ENCODE measurements around the gene PRMT1. TPM values are rescaled to one million over a fixed set of nuclear protein-coding genes. Genes with fewer than 3 reads are reported as not detected.

The PRMT1 gene
- total and polyA plus RNA-seq, 2 donors (not counting 1 experiment from before 2014, with no cell fraction given) = 175 to 310 TPM

DNA sequence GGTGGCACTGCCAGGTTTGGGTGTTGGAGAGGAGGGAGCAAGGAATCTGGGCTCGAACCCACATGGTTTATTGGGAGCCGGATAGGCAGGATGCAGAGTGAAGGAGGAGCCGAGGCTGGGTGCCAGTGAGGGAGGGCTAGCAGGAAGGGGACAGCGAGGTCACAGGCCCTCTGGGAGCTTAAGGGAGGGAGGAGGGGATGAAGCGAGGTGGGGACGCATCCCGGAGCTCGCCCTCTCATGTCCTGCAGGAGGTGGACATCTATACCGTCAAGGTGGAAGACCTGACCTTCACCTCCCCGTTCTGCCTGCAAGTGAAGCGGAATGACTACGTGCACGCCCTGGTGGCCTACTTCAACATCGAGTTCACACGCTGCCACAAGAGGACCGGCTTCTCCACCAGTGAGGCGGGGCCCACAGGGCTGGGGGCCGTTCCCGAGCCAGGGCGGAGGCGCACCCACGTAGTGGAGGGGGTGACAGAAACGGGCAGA is 8.8 kb downstream of the PRMT1 start:
- intact Hi-C loops (cut with micrococcal nuclease) = no loop called here
- WGBS (ENCODE audit: insufficient coverage) = 95% methylated on average over 23 of the region's 23 CpGs
- H3K27ac ChIP-seq (ENCODE audit: low read length in 2 of 2) = no peak overlapping the region
- H3K27me3 ChIP-seq (replicated peaks in 1 of 4; ENCODE audit: control extremely low read depth in 1 of 4, control insufficient read depth in 3 of 4, insufficient read depth in 4 of 4, low read length in 3 of 4) = peaks cover 0 to 16% (median 8%) of the 10 kb centered on the region in 4 experiments
- no peak overlapping the region for H3K9ac ChIP-seq (ENCODE audit: low read length)
- TF ChIP-seq, protein P1, sequence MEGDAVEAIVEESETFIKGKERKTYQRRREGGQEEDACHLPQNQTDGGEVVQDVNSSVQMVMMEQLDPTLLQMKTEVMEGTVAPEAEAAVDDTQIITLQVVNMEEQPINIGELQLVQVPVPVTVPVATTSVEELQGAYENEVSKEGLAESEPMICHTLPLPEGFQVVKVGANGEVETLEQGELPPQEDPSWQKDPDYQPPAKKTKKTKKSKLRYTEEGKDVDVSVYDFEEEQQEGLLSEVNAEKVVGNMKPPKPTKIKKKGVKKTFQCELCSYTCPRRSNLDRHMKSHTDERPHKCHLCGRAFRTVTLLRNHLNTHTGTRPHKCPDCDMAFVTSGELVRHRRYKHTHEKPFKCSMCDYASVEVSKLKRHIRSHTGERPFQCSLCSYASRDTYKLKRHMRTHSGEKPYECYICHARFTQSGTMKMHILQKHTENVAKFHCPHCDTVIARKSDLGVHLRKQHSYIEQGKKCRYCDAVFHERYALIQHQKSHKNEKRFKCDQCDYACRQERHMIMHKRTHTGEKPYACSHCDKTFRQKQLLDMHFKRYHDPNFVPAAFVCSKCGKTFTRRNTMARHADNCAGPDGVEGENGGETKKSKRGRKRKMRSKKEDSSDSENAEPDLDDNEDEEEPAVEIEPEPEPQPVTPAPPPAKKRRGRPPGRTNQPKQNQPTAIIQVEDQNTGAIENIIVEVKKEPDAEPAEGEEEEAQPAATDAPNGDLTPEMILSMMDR (IDR thresholded peaks at IDR 0.05) = no peak
- no peak for TF ChIP-seq EZH2 (IDR thresholded peaks at IDR 0.05; ENCODE audit: borderline replicate concordance, insufficient read depth, low read depth, low read length, poor library complexity, severe bottlenecking)
- no peak overlapping the region for H3K4me3 Mint-ChIP-seq
- ChIA-PET CTCF (interaction anchor here (1.3 to 1.4 kb wide), 3 partner anchors 10 to 183 kb away, joined by 3 to 5 read pairs (median 4); no protein-coding TSS in a partner anchor), POLR2A (interaction anchor here (0.6 kb wide), 1 partner anchor 10 kb away, joined by 3 read pairs; no protein-coding TSS in a partner anchor)
- DNase-seq (no peak), ATAC-seq (ENCODE audit: low read depth) (no peak)
- H3K79me2 ChIP-seq (ENCODE audit: control insufficient read depth, insufficient read depth, low read length) = peaks cover 24% of the 10 kb centered on the region
- H3K4me2 ChIP-seq (replicated peaks; ENCODE audit: low read depth, low read length, poor library complexity, severe bottlenecking) = no peak overlapping the region
- H3K36me3 ChIP-seq (replicated peaks in 1 of 2; ENCODE audit: control extremely low read depth in 1 of 2, control insufficient read depth in 1 of 2, extremely low read depth in 1 of 2, insufficient read depth in 2 of 2, low read length in 1 of 2) = peaks cover 0 to 61% of the 10 kb centered on the region in 2 experiments
- H3K4me1 Mint-ChIP-seq = peaks cover 18% of the 10 kb centered on the region
- peaks cover 0 to 8% (median 0%) of the 10 kb centered on the region in 3 donors for H3K9me3 ChIP-seq (ENCODE audit: control extremely low read depth in 1 of 3, control insufficient read depth in 2 of 3, insufficient read depth in 1 of 3, low read length in 2 of 3)
- H3K4me1 ChIP-seq (ENCODE audit: control insufficient read depth in 2 of 2, insufficient read depth in 2 of 2, low read length in 2 of 2) = peaks cover 17 to 19% of the 10 kb centered on the region in 2 donors
- H3K27ac Mint-ChIP-seq = no peak overlapping the region
- H4K20me1 ChIP-seq (ENCODE audit: control insufficient read depth, insufficient read depth, low read length, poor library complexity, severe bottlenecking) = peaks cover 72% of the 10 kb centered on the region
- no peak overlapping the region for H3K4me3 ChIP-seq (ENCODE audit: control extremely low read depth in 1 of 5, extremely low read depth in 1 of 5, insufficient read depth in 1 of 5, low read depth in 2 of 5, low read length in 4 of 5)
- H3K27me3 Mint-ChIP-seq = peaks cover 10% of the 10 kb centered on the region
- no peak overlapping the region for H2AFZ ChIP-seq (ENCODE audit: insufficient read depth, low read depth, low read length, poor library complexity, severe bottlenecking)
- no peaks in the 10 kb centered on the region for H3K9me3 Mint-ChIP-seq (ENCODE audit: insufficient read depth)

DNA sequence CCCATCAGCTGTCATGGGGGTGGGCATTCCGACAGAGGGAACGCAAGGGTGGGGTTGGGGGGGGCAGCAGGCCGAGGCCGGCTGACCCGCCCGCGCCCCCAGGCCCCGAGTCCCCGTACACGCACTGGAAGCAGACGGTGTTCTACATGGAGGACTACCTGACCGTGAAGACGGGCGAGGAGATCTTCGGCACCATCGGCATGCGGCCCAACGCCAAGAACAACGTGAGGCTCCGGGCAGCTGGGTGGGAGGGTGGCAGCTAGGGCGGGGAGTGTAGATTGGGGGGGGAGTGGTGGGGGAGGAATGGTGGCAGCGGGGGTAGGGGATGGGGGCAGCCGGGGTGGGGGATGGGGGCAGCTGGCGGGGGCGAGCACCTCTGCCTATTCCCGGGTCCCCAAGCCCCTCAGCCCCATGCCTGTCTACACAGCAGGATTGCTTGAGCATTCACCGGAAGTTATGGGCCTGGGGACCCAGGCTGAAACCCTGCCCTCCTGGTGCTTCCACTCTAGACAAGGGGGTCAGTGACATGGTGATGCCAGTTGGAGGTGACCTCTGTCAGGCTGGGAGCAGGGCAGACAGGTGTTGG is 9.5 kb downstream of the PRMT1 start:
- peaks cover 22 to 23% of the 10 kb centered on the region in 2 donors for H3K4me1 ChIP-seq (ENCODE audit: control insufficient read depth in 2 of 2, insufficient read depth in 2 of 2, low read length in 2 of 2)
- peaks cover 0 to 54% of the 10 kb centered on the region in 2 experiments for H3K36me3 ChIP-seq (replicated peaks in 1 of 2; ENCODE audit: control extremely low read depth in 1 of 2, control insufficient read depth in 1 of 2, extremely low read depth in 1 of 2, insufficient read depth in 2 of 2, low read length in 1 of 2)
- DNase-seq (no peak), ATAC-seq (ENCODE audit: low read depth) (no peak)
- no peak overlapping the region for H3K9ac ChIP-seq (ENCODE audit: low read length)
- TF ChIP-seq, protein P1 (IDR thresholded peaks at IDR 0.05) = no peak
- no peak for TF ChIP-seq EZH2 (IDR thresholded peaks at IDR 0.05; ENCODE audit: borderline replicate concordance, insufficient read depth, low read depth, low read length, poor library complexity, severe bottlenecking)
- over 99% methylated on average over 14 of the region's 27 CpGs for WGBS (ENCODE audit: insufficient coverage)
- H2AFZ ChIP-seq (ENCODE audit: insufficient read depth, low read depth, low read length, poor library complexity, severe bottlenecking) = no peak overlapping the region
- peaks cover 0 to 8% (median 0%) of the 10 kb centered on the region in 3 donors for H3K9me3 ChIP-seq (ENCODE audit: control extremely low read depth in 1 of 3, control insufficient read depth in 2 of 3, insufficient read depth in 1 of 3, low read length in 2 of 3)
- Mint-ChIP-seq H3K27ac (no peak overlapping the region), H3K4me1 (peaks cover 23% of the 10 kb centered on the region), H3K27me3 (peaks cover 17% of the 10 kb centered on the region), H3K4me3 (no peak overlapping the region), H3K9me3 (ENCODE audit: insufficient read depth) (no peaks in the 10 kb centered on the region)
- peaks cover 19% of the 10 kb centered on the region for H3K79me2 ChIP-seq (ENCODE audit: control insufficient read depth, insufficient read depth, low read length)
- no peak overlapping the region for H3K27ac ChIP-seq (ENCODE audit: low read length in 2 of 2)
- intact Hi-C loops (cut with micrococcal nuclease) = no loop called here
- no peak overlapping the region for H3K4me2 ChIP-seq (replicated peaks; ENCODE audit: low read depth, low read length, poor library complexity, severe bottlenecking)
- H3K27me3 ChIP-seq (replicated peaks in 1 of 4; ENCODE audit: control extremely low read depth in 1 of 4, control insufficient read depth in 3 of 4, insufficient read depth in 4 of 4, low read length in 3 of 4) = peaks cover 0 to 23% (median 11%) of the 10 kb centered on the region in 4 experiments
- ChIA-PET POLR2A (interaction anchor here (0.7 kb wide), 1 partner anchor 100 kb away, joined by 3 read pairs; no protein-coding TSS in a partner anchor), CTCF (interaction anchor here (1.4 kb wide), 1 partner anchor 140 kb away, joined by 3 read pairs; no protein-coding TSS in a partner anchor)
- peaks cover 65% of the 10 kb centered on the region for H4K20me1 ChIP-seq (ENCODE audit: control insufficient read depth, insufficient read depth, low read length, poor library complexity, severe bottlenecking)
- H3K4me3 ChIP-seq (ENCODE audit: control extremely low read depth in 1 of 5, extremely low read depth in 1 of 5, insufficient read depth in 1 of 5, low read depth in 2 of 5, low read length in 4 of 5) = no peak overlapping the region

Data from B cell (primary cell).